Activated naive CD8-positive, alpha-beta T cell treated with anti-CD3 and anti-CD28 coated beads, Interleukin-2, amount 50 U/mL, for 16 hours (primary cell): ENCODE data around the gene LILRB2.
"Not testable (repeated sequence)": the region's sequence is repeated elsewhere in the genome, so short reads cannot be mapped to it uniquely, and the experiment has no call there.

Experiments used
- DNase-seq: peaks from one replicate; pipeline ENCODE4 v3.0.0-alpha.2; 2020; ENCODE audit warnings: low read depth, low spot score

Gene LILRB2

GRCh38 chr19:54305141-54305540 lies 24.2 kb upstream of the LILRB2 start:
- DNase-seq: no peak

GRCh38 chr19:54302257-54302656 lies 21.3 kb upstream of the LILRB2 start:
- no peak for DNase-seq

- DNase-seq: no peak
Observed at GRCh38 chr19:54299515-54299914, 18.6 kb upstream of the LILRB2 start.

DNA sequence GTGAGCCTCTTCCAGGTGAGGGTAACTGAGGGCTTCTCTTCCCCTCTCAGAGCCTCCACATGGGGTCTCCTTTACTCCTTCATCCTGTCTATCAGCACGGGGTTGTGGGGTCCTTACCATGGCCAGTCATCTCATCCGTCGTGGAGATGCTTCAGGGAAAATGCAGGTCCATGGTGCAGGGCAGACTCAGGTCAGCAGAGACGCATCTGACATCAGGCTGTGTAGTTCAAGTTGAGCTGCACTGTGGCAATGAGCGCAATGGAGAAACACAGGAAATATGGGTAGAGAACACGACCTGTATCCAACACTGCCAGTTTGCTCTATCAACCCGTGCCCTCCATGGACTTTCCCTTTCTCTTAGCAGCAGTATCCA lies 18.2 kb upstream of the LILRB2 start:
- no peak for DNase-seq

GRCh38 chr19:54298357-54299125 lies 17.6 kb upstream of the LILRB2 start:
- no peak for DNase-seq

GRCh38 chr19:54297759-54298305 lies 16.9 kb upstream of the LILRB2 start:
- no peak for DNase-seq

- no peak for DNase-seq
Observed at GRCh38 chr19:54294539-54294938, 13.6 kb upstream of the LILRB2 start.

- not testable (repeated sequence) for DNase-seq
Observed at GRCh38 chr19:54289160-54289559, 8.2 kb upstream of the LILRB2 start.

DNA sequence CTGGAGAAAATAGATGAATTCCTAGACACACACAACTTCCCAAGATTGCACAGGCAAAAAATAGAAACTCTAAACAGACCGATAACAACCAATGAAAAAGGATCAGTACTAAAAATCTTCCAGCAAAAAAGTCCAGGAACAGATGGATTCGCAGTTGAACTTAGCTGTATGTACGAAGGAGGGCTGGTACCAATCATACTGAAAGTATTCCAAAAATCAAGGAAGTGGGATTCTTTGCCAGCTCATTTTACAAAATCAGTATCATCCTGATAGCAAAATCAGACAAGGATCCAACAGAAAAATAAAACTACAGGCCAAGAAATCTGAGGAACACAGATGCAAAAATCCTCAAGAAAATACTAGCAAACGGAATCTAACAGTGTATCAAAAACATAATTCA lies 6.5 kb upstream of the LILRB2 start:
- DNase-seq: no peak

DNA sequence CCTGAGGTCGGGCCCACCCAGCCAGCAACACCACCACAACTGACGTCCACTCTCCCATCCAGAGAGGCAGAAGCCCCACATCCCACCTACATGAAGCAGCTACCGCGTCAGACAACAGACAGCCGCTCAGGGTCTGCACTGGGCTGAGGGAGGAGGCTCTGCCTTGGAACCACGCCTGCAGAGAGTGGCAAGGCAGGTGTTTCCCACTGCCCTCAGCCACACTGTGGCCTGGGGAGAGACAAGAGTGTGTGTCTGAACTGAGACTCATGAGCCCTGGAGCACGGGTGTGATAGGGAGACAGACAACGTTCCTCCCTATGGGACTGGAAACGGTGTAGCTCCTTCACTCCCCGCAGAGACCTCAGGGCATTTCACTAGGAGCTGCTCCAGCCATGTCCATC lies 5.4 kb upstream of the LILRB2 start:
- not testable (repeated sequence) for DNase-seq

- DNase-seq: not testable (repeated sequence)
Observed at GRCh38 chr19:54285427-54286056, 4.6 kb upstream of the LILRB2 start.

- DNase-seq: no peak
Observed at GRCh38 chr19:54282686-54283470, 2.0 kb upstream of the LILRB2 start.

DNA sequence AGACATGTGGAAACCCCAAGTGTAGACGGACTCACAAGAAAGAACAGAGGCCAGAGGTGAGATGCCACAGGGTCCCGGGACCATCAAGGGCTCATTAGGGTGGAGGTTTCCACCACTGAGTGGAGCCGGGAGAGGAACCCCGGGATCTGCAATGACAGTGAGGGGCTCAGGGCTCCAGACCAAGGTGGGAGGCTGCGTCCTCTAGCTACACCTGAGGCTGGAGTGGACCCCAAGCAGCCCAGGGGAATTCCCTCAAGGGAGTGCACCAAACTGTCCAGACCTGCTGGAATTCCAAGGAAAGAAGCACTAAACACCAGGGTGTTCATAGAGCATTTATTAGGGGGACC lies 792 bp upstream of the LILRB2 start:
- not testable (repeated sequence) for DNase-seq

DNA sequence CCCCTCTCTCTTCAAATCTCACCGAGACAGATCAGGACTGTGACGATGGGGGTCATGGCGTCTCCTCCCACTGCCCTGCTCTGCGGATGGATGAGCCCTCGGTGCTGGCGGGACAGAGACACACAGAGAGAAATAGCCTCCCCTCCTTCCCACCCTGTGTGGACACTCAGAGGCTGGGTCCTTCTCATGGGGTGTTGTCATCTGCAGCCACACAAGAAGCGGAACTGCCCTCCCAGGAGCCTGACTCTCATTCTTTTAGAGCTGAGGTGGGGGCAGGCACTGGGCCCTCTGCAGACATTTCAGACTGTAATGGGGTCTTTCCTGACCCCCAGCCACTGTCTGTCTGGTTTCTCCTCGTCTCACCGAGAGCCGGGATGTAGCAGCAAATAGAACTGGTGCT lies 469 bp downstream of the LILRB2 start:
- DNase-seq: not testable (repeated sequence)

GRCh38 chr19:54280025-54280424 lies 885 bp downstream of the LILRB2 start:
- DNase-seq: not testable (repeated sequence)

DNA sequence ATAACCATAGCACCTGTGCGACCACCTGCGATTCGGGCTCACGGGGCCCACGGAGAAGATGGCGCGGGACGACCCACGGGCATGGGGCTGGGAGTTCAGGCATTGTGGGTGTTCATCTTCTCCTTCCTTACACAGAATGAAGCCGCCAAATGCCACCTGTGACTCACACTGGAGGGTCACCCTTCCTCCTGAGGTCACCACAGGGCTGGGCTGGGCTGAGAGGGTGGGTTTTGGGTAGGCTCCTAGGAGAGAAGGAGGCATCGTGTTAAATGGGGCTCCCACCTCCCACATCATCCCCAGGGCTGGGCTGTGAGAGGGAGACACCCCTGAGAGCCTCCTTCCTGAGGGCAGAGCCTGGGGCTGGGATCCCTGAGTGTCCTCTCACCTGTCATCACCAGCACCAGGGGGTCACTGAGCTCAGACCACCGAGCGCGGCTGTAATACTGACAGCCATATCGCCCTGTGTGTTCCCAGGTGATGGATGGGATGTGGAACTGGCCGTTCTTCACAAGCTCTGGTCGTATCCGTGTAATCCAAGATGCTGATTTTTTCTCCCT lies 1.4 kb downstream of the LILRB2 start:
- DNase-seq: no peak

- not testable (repeated sequence) for DNase-seq
Observed at GRCh38 chr19:54278571-54279195, 2.2 kb downstream of the LILRB2 start.

GRCh38 chr19:54278056-54278455 lies 2.9 kb downstream of the LILRB2 start:
- DNase-seq: not testable (repeated sequence)

- DNase-seq: not testable (repeated sequence)
Observed at GRCh38 chr19:54277111-54277615, 3.7 kb downstream of the LILRB2 start.

DNA sequence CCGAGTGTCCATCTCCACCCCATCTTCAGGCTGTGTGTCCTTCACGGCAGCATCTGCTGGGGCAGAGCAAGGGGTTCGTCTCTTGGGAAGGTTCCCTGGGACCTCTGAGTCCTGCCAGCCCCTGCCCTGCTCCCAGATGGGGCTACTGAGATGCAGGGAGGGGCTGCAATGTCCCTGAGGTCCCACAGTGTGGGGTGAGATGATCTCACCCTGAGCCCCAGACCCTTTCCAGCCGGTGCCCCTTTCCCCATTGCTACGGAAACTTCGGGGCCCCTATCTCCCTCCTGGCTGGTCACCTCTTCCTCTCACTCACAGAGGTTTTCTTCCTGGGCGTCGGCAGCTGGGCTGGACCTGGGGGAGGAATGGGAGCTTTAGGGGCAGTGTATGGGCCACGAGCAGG lies 5.0 kb downstream of the LILRB2 start:
- no peak for DNase-seq

DNA sequence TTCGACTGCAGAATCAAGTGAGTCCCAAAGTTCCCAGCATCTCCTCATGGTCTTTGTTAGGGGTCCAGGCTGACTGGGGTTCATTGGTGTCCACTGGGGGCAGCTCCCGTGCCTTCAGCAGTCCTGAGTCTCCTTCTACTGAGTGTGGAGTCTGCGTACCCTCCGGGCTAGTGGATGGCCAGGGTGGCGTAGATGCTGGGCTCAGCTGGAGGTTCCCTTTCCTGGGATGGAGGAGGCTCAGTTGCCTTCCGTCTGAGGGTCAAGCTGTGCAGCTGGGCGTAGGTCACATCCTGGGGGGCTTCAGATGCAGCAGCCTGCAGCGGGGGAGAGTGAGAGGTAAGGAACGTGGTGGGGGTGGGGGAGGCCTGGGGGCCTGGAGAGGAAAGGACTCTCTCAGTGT lies 6.4 kb downstream of the LILRB2 start:
- not testable (repeated sequence) for DNase-seq
